ENCODE measurements around the gene CPLX3. TPM values are rescaled to one million over a fixed set of nuclear protein-coding genes. Genes with fewer than 3 reads are reported as not detected.
A peak's percentile ranks its signal among the peaks of the same experiment; 100 is the strongest.

The CPLX3 gene, protein sequence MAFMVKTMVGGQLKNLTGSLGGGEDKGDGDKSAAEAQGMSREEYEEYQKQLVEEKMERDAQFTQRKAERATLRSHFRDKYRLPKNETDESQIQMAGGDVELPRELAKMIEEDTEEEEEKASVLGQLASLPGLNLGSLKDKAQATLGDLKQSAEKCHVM
- total RNA-seq = 0.35 TPM
- not detected for polyA plus RNA-seq

DNA sequence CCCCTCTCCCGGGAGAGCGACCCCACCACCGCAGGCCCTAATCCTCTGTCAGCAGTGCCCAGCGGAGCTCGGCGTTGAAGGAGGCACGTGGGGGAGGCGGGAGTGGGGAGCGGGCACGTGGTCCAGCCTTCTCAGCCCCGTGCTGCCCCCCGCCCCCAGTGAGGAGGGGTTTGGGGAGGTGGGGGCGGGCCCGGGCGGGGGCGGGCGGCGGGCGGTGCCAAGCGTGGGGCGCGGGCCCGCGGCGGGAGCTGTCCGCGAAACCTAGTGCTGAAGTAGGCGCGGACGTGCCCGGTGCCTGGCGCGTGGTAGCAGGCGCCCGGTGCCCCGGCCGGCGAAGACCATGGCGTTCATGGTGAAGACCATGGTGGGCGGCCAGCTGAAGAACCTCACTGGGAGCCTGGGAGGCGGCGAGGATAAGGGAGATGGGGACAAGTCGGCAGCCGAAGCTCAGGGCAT is at the start of gene CPLX3:
Gene CPLX3, plus strand, starts transcription at position 264 of the 456 bp plus-strand sequence. Its CDS starts 77 bp downstream, at position 341.
- Histone ChIP-seq H3K27ac (ENCODE audit: insufficient read depth, low read length, poor library complexity, severe bottlenecking) (no peak within 1 kb of the TSS), H3K36me3 (ENCODE audit: control insufficient read depth, insufficient read depth, low read length) (no peaks in the 10 kb centered on the region), H3K27me3 (ENCODE audit: control insufficient read depth, insufficient read depth, low read length) (peaks cover 3% of the 10 kb centered on the region), H3K4me3 (ENCODE audit: low read depth, low read length) (no peak within 1 kb of the TSS), H3K9me3 (ENCODE audit: control insufficient read depth in 2 of 2, low read length in 2 of 2) (no peaks in the 10 kb centered on the region), H3K4me1 (ENCODE audit: control insufficient read depth, insufficient read depth, low read length, poor library complexity, severe bottlenecking) (no peaks in the 10 kb centered on the region)
- Mint-ChIP-seq H3K27ac (no peak within 1 kb of the TSS), H3K36me3 (no peaks in the 10 kb centered on the region), H3K9me3 (peaks cover 0 to 2% (median 0%) of the 10 kb centered on the region in 7 donors), H3K27me3 (peaks cover 16% of the 10 kb centered on the region), H3K4me3 (peak within 1 kb of the TSS in 1 of 4 donors; percentile 47), H3K4me1 (peaks cover 0 to 9% (median 0%) of the 10 kb centered on the region in 4 donors)
- DNase-seq = peak in 2 of 3 donors; percentile 19 to 59
- ATAC-seq (ENCODE audit: low read depth in 2 of 2) = peak; percentile 55 to 58

DNA sequence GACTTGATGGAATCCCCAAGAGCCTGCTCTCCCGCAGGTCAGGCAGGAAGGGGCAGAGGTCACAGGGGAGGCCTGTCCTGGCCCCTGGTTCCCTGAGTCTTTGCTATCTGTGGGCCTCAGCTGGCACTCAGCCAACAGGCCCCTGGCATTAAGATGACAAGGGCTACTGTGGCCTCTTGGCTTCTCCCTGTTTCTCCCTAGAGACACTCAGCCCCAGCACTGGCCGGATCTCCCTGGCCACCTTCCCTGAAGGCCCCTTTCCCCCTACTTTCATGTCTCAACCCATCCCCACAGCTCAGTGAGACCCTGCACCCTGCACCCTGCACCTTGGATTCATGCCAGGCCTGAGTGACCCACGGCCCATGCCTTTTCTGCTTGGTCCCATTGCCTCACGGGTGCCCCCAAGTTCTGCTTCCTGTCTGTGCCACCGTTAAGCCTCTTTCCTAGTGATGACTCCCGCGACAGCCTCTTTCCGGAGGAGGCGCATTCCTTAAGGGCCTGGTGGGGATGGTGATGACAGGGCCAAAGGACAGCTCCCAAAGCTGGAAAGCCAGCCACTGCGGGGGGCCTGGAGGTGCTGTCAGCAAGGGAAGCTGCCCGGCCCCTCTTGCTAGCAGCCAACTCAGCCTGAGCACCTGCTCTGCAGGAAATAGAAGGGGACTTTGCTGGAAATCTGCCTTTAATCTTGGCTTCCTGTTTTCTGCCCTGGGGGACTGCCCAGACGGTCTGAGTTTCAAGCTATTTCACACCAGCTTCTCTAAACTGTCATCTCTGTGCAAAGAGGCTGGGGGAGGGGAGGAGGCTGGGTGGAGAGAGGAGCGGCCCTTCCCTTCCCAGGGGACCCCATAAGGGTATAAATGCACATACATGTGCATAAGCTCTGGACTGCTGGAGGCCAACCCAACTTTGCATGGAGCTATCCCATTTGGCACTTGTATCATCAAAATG is 49.3 kb upstream of the CPLX3 start:
- peak overlapping the region; percentile 94 to 100 (median 99) for H3K27ac Mint-ChIP-seq
- H3K9me3 Mint-ChIP-seq = no peaks in the 10 kb centered on the region
- peaks cover 76% of the 10 kb centered on the region for H3K4me1 ChIP-seq (ENCODE audit: control insufficient read depth, insufficient read depth, low read length, poor library complexity, severe bottlenecking)
- H3K27ac ChIP-seq (ENCODE audit: insufficient read depth, low read length, poor library complexity, severe bottlenecking) = peak overlapping the region; percentile 95
- ATAC-seq (ENCODE audit: low read depth in 2 of 2) (peak; percentile 46 to 52), DNase-seq (peak; percentile 43 to 86 (median 62))
- peak overlapping the region; percentile 94 to 98 (median 96) for H3K4me3 Mint-ChIP-seq
- no peaks in the 10 kb centered on the region for H3K27me3 ChIP-seq (ENCODE audit: control insufficient read depth, insufficient read depth, low read length)
- H3K27me3 Mint-ChIP-seq = peaks cover 4% of the 10 kb centered on the region
- peaks cover 23 to 88% (median 63%) of the 10 kb centered on the region in 4 donors for H3K4me1 Mint-ChIP-seq
- H3K4me3 ChIP-seq (ENCODE audit: low read depth, low read length) = peak overlapping the region; percentile 48
- no peaks in the 10 kb centered on the region for H3K36me3 ChIP-seq (ENCODE audit: control insufficient read depth, insufficient read depth, low read length)
- H3K9me3 ChIP-seq (ENCODE audit: control insufficient read depth in 2 of 2, low read length in 2 of 2) = no peaks in the 10 kb centered on the region
- H3K36me3 Mint-ChIP-seq = no peaks in the 10 kb centered on the region

GRCh38 chr15:74777769-74778598 is 48.4 kb upstream of the CPLX3 start:
- ATAC-seq (ENCODE audit: low read depth in 2 of 2) (no peak), DNase-seq (no peak)
- Mint-ChIP-seq H3K4me1 (peaks cover 23 to 82% (median 63%) of the 10 kb centered on the region in 4 donors), H3K27ac (peak overlapping the region; percentile 94 to 100 (median 99)), H3K4me3 (peak overlapping the region; percentile 94 to 98 (median 96)), H3K27me3 (peaks cover 4% of the 10 kb centered on the region), H3K36me3 (no peaks in the 10 kb centered on the region), H3K9me3 (no peaks in the 10 kb centered on the region)
- Histone ChIP-seq H3K27ac (ENCODE audit: insufficient read depth, low read length, poor library complexity, severe bottlenecking) (peak overlapping the region; percentile 95), H3K4me3 (ENCODE audit: low read depth, low read length) (peak overlapping the region; percentile 51), H3K4me1 (ENCODE audit: control insufficient read depth, insufficient read depth, low read length, poor library complexity, severe bottlenecking) (peaks cover 78% of the 10 kb centered on the region), H3K9me3 (ENCODE audit: control insufficient read depth in 2 of 2, low read length in 2 of 2) (no peaks in the 10 kb centered on the region), H3K27me3 (ENCODE audit: control insufficient read depth, insufficient read depth, low read length) (no peaks in the 10 kb centered on the region), H3K36me3 (ENCODE audit: control insufficient read depth, insufficient read depth, low read length) (no peaks in the 10 kb centered on the region)

- peak overlapping the region; percentile 51 for H3K4me3 ChIP-seq (ENCODE audit: low read depth, low read length)
- Mint-ChIP-seq H3K27me3 (peaks cover 4% of the 10 kb centered on the region), H3K4me1 (peaks cover 23 to 78% (median 62%) of the 10 kb centered on the region in 4 donors), H3K9me3 (no peaks in the 10 kb centered on the region), H3K4me3 (peak overlapping the region; percentile 94 to 98 (median 96)), H3K36me3 (no peaks in the 10 kb centered on the region), H3K27ac (peak overlapping the region; percentile 94 to 100 (median 99))
- no peaks in the 10 kb centered on the region for H3K9me3 ChIP-seq (ENCODE audit: control insufficient read depth in 2 of 2, low read length in 2 of 2)
- no peak for DNase-seq
- H3K27ac ChIP-seq (ENCODE audit: insufficient read depth, low read length, poor library complexity, severe bottlenecking) = peak overlapping the region; percentile 95
- H3K36me3 ChIP-seq (ENCODE audit: control insufficient read depth, insufficient read depth, low read length) = no peaks in the 10 kb centered on the region
- H3K4me1 ChIP-seq (ENCODE audit: control insufficient read depth, insufficient read depth, low read length, poor library complexity, severe bottlenecking) = peaks cover 82% of the 10 kb centered on the region
- ATAC-seq (ENCODE audit: low read depth in 2 of 2) = no peak
- no peaks in the 10 kb centered on the region for H3K27me3 ChIP-seq (ENCODE audit: control insufficient read depth, insufficient read depth, low read length)
These were observed 47.8 kb upstream of the CPLX3 start for GRCh38 chr15:74778599-74778970.

- Histone ChIP-seq H3K36me3 (ENCODE audit: control insufficient read depth, insufficient read depth, low read length) (no peaks in the 10 kb centered on the region), H3K4me3 (ENCODE audit: low read depth, low read length) (peak overlapping the region; percentile 51), H3K9me3 (ENCODE audit: control insufficient read depth in 2 of 2, low read length in 2 of 2) (no peaks in the 10 kb centered on the region), H3K27me3 (ENCODE audit: control insufficient read depth, insufficient read depth, low read length) (no peaks in the 10 kb centered on the region), H3K27ac (ENCODE audit: insufficient read depth, low read length, poor library complexity, severe bottlenecking) (peak overlapping the region; percentile 95), H3K4me1 (ENCODE audit: control insufficient read depth, insufficient read depth, low read length, poor library complexity, severe bottlenecking) (peaks cover 85% of the 10 kb centered on the region)
- no peaks in the 10 kb centered on the region for H3K9me3 Mint-ChIP-seq
- peak overlapping the region; percentile 94 to 98 (median 96) for H3K4me3 Mint-ChIP-seq
- DNase-seq = no peak
- peaks cover 23 to 74% (median 59%) of the 10 kb centered on the region in 4 donors for H3K4me1 Mint-ChIP-seq
- H3K27me3 Mint-ChIP-seq = peaks cover 4% of the 10 kb centered on the region
- H3K27ac Mint-ChIP-seq = peak overlapping the region; percentile 94 to 100 (median 99)
- ATAC-seq (ENCODE audit: low read depth in 2 of 2) = no peak
- no peaks in the 10 kb centered on the region for H3K36me3 Mint-ChIP-seq
These were observed 47.2 kb upstream of the CPLX3 start for GRCh38 chr15:74779162-74779648.

DNA sequence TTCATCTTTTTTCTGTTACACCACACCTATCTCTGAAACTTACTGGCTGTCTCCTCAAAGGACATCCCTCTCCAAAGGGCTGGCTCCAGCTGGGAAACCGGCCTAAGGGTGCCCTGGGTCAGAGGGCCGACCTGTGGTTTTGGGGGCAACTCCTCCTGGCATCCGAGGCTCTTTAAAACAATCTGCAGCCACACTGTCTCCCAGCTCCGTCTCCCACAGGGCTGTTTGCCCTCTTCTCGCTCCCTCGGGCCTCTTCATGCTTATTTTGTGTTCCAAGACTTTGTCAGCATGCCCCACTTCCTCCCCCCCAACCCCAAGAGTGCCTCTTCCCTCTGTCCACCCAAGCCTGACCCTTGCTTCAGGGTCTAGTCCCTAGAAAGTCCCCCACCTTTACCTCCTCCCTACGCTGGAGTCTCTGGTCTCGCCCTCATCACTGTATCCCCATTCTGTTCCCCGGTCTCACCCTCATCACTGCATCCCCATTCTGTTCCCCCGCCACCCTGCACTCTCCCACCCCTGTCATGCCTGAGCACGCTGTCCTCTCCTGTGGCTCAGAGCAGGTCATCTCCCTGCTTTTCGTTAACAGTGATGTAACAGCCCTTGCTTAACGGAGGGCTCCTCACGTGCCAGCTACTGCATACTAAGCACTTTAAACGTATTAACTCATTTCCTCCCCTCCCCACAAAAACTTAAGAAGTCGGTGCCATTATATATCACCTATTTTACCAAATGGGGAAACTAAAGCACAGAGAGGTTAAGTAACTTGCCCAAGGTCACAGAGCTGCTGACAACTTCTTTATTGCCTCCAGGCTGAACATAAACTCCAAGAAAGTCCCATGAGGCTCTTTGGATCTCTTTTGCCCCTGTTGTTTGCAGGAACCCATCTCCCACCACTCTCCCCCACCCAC is 45.6 kb upstream of the CPLX3 start:
- H3K27me3 ChIP-seq (ENCODE audit: control insufficient read depth, insufficient read depth, low read length) = no peaks in the 10 kb centered on the region
- Mint-ChIP-seq H3K27me3 (peaks cover 8% of the 10 kb centered on the region), H3K27ac (peak overlapping the region; percentile 94 to 100 (median 99)), H3K36me3 (peaks cover 11% of the 10 kb centered on the region), H3K9me3 (no peaks in the 10 kb centered on the region), H3K4me3 (peak overlapping the region; percentile 94 to 98 (median 96)), H3K4me1 (peaks cover 23 to 75% (median 53%) of the 10 kb centered on the region in 4 donors)
- H3K27ac ChIP-seq (ENCODE audit: insufficient read depth, low read length, poor library complexity, severe bottlenecking) = peak overlapping the region; percentile 95
- ATAC-seq (ENCODE audit: low read depth in 2 of 2) (peak; percentile 28 to 35), DNase-seq (peak in 2 of 3 donors; percentile 64 to 89)
- no peaks in the 10 kb centered on the region for H3K9me3 ChIP-seq (ENCODE audit: control insufficient read depth in 2 of 2, low read length in 2 of 2)
- no peaks in the 10 kb centered on the region for H3K36me3 ChIP-seq (ENCODE audit: control insufficient read depth, insufficient read depth, low read length)
- H3K4me3 ChIP-seq (ENCODE audit: low read depth, low read length) = peak overlapping the region; percentile 92
- H3K4me1 ChIP-seq (ENCODE audit: control insufficient read depth, insufficient read depth, low read length, poor library complexity, severe bottlenecking) = peaks cover 88% of the 10 kb centered on the region
